Esophagus (tissue), 2 donors: Measurements from ENCODE around the gene ZSWIM4. TPM values are rescaled to one million over a fixed set of nuclear protein-coding genes. Genes with fewer than 3 reads are reported as not detected.
"Not testable (repeated sequence)": the region's sequence is repeated elsewhere in the genome, so short reads cannot be mapped to it uniquely, and the experiment has no call there.

ENCODE experiments used
- H3K27ac ChIP-seq, 2 donors: one replicate each; pipeline ENCODE4 v1.5.1; 2013; ENCODE audit warnings: low read depth in 2 of 2, mild to moderate bottlenecking in 2 of 2, inconsistent platforms in 1 of 2, low read length in 1 of 2, moderate library complexity in 1 of 2
- H3K27me3 ChIP-seq, 2 donors: one replicate each; pipeline ENCODE4 v1.6.1; 2013; ENCODE audit warnings: low read length in 2 of 2, control low read depth in 1 of 2, mild to moderate bottlenecking in 1 of 2; ENCODE audit not compliant: insufficient read depth in 2 of 2, control insufficient read depth in 1 of 2
- H3K36me3 ChIP-seq, 2 donors: one replicate each; pipeline ENCODE4 v1.6.1; 2013; ENCODE audit warnings: low read length in 1 of 2; ENCODE audit not compliant: control insufficient read depth in 2 of 2, insufficient read depth in 2 of 2
- H3K4me1 ChIP-seq, 2 donors: one replicate each; pipeline ENCODE4 v1.6.1; 2013; ENCODE audit warnings: low read length in 1 of 2; ENCODE audit not compliant: control insufficient read depth in 2 of 2, insufficient read depth in 2 of 2
- H3K4me3 ChIP-seq, 2 donors: one replicate each; pipeline ENCODE4 v1.5.1; 2013; ENCODE audit warnings: low read length in 2 of 2, mild to moderate bottlenecking in 2 of 2, low read depth in 1 of 2, moderate library complexity in 1 of 2
- H3K9me3 ChIP-seq, 2 donors: one replicate each; pipeline ENCODE4 v1.6.1; 2013; ENCODE audit warnings: mild to moderate bottlenecking in 2 of 2, low read depth in 1 of 2, low read length in 1 of 2, moderate library complexity in 1 of 2; ENCODE audit not compliant: control insufficient read depth in 2 of 2, insufficient read depth in 1 of 2
- WGBS, 2 donors: extraction: QIAGEN DNeasy Blood & Tissue Kit; methylation state at CpG; one replicate each; pipeline ENCODE4 v1.1.7; 2013; 5-methylcytosine and 5-hydroxymethylcytosine counted together
- polyA plus RNA-seq, 2 donors: library from polyadenylated mRNA; stranded (reverse); fragments of 200-250 nt; gene quantifications; one replicate each; pipeline ENCODE4 v1.2.3, GENCODE V29; 2013
- donor health status: healthy with polysubstance abuse.
- donor health status: Bipolar disorder and iron deficiency.

ZSWIM4 gene
- polyA plus RNA-seq = 10 to 100 TPM; 10.1 to 17.0 TPM

DNA sequence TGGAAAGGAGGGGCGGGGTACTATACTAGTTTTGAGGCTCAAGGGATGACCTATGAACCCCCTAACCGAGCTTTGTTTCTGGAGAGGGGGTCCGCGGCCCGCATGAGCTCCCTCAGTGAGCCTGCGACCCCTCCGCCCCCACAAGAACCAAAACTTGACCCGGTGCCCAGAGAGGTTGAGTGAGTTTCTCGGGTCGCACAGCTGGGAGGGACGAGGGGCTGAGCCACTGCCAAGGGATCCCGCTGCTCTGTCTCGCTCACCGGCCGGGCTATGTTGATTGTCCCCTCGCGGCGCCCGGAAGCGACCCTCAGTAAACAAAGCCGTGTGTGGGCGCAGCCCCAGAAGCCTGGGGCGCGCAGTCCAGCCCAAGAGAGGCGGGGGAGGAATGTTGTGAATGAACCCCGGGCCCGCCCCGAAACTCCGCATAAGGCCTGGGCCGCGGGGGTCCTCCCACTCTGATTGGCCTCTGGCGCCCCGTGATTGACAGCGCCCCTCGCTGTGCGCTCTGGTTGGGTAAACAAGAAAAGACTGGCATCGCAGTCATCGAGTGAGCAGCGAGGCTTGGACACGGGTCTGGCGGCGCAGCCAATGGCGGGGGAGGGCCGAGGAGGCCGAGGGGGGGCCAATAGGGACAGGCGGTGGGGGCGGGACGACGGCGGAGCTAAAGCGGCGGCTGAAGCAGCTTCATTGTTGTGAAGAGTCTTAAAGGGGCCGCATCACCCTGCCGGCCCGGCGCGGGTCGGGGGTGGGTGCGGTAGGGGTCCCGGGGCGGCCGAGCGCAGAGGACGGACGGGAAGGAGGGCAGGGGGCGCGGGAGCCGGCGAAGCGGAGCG lies at the start of gene ZSWIM4:
Gene ZSWIM4, plus strand, starts transcription at position 687 of the 833 bp plus-strand sequence. CDS start 206 bp downstream, outside the sequence.
- H3K36me3 ChIP-seq = no peaks in the 10 kb centered on the region
- no peaks in the 10 kb centered on the region for H3K9me3 ChIP-seq
- 1% methylated on average over 64 to 71 of the region's 71 CpGs for WGBS, 2 donors
- no peaks in the 10 kb centered on the region for H3K27me3 ChIP-seq
- peak within 1 kb of the TSS; percentile 72 to 83 for H3K4me3 ChIP-seq
- H3K4me1 ChIP-seq = peaks cover 6 to 10% of the 10 kb centered on the region in 2 donors
- peak within 1 kb of the TSS; percentile 93 to 95 for H3K27ac ChIP-seq

GRCh38 chr19:13747098-13747453 lies 48.2 kb upstream of the ZSWIM4 start:
- 90 to 91% methylated on average over 8 of the region's 8 CpGs for WGBS, 2 donors
- Histone ChIP-seq H3K9me3 (no peaks in the 10 kb centered on the region), H3K27ac (peak overlapping the region; percentile 94 to 98), H3K36me3 (peaks cover 0 to 4% of the 10 kb centered on the region in 2 donors), H3K27me3 (no peaks in the 10 kb centered on the region), H3K4me1 (no peaks in the 10 kb centered on the region), H3K4me3 (peak overlapping the region; percentile 69 to 93)

GRCh38 chr19:13748169-13748828 lies 46.9 kb upstream of the ZSWIM4 start:
- no peaks in the 10 kb centered on the region for H3K4me1 ChIP-seq
- WGBS, 2 donors = 2% methylated on average over 25 of the region's 25 CpGs

DNA sequence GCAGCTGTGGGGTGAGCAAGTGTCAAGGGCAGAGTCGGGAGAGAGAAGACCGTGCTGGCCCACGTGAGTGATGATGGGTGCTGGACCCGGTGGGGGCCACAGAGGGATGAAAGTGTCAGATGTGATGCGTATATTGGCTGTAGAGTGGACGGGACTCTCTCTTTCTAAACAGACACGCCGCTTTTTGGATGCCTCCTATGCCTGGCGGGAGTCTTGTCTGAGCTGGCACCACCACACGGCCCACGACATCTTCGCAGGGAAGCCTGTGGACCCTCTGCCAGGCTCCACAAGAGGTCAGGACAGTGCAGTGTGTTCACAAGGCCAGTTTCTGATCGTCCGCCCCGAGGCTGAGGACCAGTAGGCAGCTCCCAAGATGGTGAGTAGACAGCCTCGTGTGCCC lies 43.8 kb upstream of the ZSWIM4 start:
- WGBS, 2 donors = 89 to 90% methylated on average over 16 of the region's 16 CpGs
- Histone ChIP-seq H3K27ac (peak overlapping the region in 1 of 2 donors; percentile 19), H3K36me3 (peaks cover 3 to 25% of the 10 kb centered on the region in 2 donors)

More at GRCh38 chr19:13748169-13748828, 46.9 kb upstream of the ZSWIM4 start:
- Histone ChIP-seq H3K4me3 (peak overlapping the region; percentile 69 to 93), H3K27ac (peak overlapping the region; percentile 94 to 98), H3K36me3 (peaks cover 3 to 12% of the 10 kb centered on the region in 2 donors), H3K27me3 (no peaks in the 10 kb centered on the region), H3K9me3 (no peaks in the 10 kb centered on the region)

GRCh38 chr19:13753622-13754021 lies 41.6 kb upstream of the ZSWIM4 start:
- H3K27ac ChIP-seq, H3K27me3 ChIP-seq, H3K4me3 ChIP-seq, H3K4me1 ChIP-seq, H3K9me3 ChIP-seq: not testable (repeated sequence)
- 89 to 90% methylated on average over 7 of the region's 7 CpGs for WGBS, 2 donors
- peaks cover 7 to 41% of the 10 kb centered on the region in 2 donors for H3K36me3 ChIP-seq

More for the DNA sequence above, 43.8 kb upstream of the ZSWIM4 start:
- Histone ChIP-seq H3K4me1 (no peaks in the 10 kb centered on the region), H3K27me3 (no peaks in the 10 kb centered on the region), H3K4me3 (no peak overlapping the region), H3K9me3 (no peaks in the 10 kb centered on the region)

GRCh38 chr19:13756210-13756609 lies 39.0 kb upstream of the ZSWIM4 start:
- H3K4me3 ChIP-seq = no peak overlapping the region
- peaks cover 7 to 51% of the 10 kb centered on the region in 2 donors for H3K36me3 ChIP-seq
- no peak overlapping the region for H3K27ac ChIP-seq
- 98 to 99% methylated on average over 9 of the region's 9 CpGs for WGBS, 2 donors
- no peaks in the 10 kb centered on the region for H3K4me1 ChIP-seq
- H3K27me3 ChIP-seq = no peaks in the 10 kb centered on the region
- no peaks in the 10 kb centered on the region for H3K9me3 ChIP-seq

DNA sequence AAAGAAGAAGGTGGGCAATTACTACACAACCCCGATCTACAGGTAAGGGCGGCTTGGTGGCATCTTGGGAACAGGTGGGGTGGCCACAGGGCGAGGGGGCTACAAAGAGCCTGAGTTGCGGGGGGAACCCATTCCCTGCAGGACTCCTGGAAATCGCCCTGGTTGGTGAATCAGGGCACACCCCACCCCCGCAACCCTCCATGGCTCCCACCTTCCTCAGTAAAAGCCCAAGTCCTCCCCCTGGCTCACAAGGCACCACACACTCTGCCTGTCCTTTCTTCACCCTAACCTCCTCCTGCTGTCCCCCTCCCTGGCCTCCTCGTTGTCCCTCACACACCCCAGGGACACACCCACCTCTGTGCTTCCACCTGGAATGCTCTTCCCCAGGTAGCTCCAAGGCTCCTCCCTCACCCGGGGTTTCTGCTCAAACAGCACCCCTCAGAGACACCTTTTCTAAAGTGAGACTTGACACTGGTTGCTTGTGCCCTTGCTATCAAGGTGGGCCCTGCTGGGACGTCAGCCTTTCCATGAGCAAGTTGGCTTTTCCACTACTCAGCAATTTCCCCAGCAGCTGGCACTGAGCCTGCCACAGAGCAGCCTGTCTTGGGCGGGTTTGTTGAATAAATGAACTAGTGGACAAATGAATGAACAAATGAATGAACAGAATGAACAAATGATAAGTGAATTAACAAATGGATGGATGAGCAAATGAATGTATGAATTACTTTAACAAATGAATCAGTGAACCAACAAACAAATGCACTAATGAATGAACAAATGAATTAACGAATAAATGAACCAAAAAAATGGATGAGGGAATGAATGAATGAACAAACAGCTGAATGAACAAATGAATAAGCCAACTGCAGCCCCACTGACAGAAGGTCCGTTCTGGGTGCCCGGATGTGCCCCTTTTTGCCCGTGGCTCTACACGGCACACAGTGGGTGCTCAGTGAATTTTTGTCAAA lies 37.2 kb upstream of the ZSWIM4 start:
- WGBS, 2 donors = 82 to 88% methylated on average over 15 of the region's 15 CpGs
- Histone ChIP-seq H3K4me1 (no peaks in the 10 kb centered on the region), H3K4me3 (no peak overlapping the region)

GRCh38 chr19:13758795-13759194 lies 36.4 kb upstream of the ZSWIM4 start:
- H3K9me3 ChIP-seq = no peaks in the 10 kb centered on the region
- peaks cover 4 to 49% of the 10 kb centered on the region in 2 donors for H3K36me3 ChIP-seq
- no peaks in the 10 kb centered on the region for H3K27me3 ChIP-seq
- no peaks in the 10 kb centered on the region for H3K4me1 ChIP-seq
- 95 to 96% methylated on average over 24 of the region's 24 CpGs for WGBS, 2 donors
- H3K4me3 ChIP-seq = no peak overlapping the region
- H3K27ac ChIP-seq = no peak overlapping the region

More for the DNA sequence above, 37.2 kb upstream of the ZSWIM4 start:
- Histone ChIP-seq H3K9me3 (no peaks in the 10 kb centered on the region), H3K27me3 (no peaks in the 10 kb centered on the region), H3K36me3 (peaks cover 5 to 50% of the 10 kb centered on the region in 2 donors), H3K27ac (no peak overlapping the region)

GRCh38 chr19:13761423-13761822 lies 33.8 kb upstream of the ZSWIM4 start:
- 84 to 96% methylated on average over 8 of the region's 8 CpGs for WGBS, 2 donors
- H3K36me3 ChIP-seq = peaks cover 4 to 36% of the 10 kb centered on the region in 2 donors

More at GRCh38 chr19:13761423-13761822, 33.8 kb upstream of the ZSWIM4 start:
- Histone ChIP-seq H3K27me3 (no peaks in the 10 kb centered on the region), H3K4me1 (peaks cover 3 to 9% of the 10 kb centered on the region in 2 donors), H3K9me3 (no peaks in the 10 kb centered on the region), H3K27ac (no peak overlapping the region), H3K4me3 (no peak overlapping the region)
